ENCODE measurements around the gene TSPEAR. TPM values are rescaled to one million over a fixed set of nuclear protein-coding genes. Genes with fewer than 3 reads are reported as not detected.
A peak's percentile ranks its signal among the peaks of the same experiment; 100 is the strongest.

The TSPEAR gene
- total RNA-seq, 2 experiments from 2014 or later, result not detected

DNA sequence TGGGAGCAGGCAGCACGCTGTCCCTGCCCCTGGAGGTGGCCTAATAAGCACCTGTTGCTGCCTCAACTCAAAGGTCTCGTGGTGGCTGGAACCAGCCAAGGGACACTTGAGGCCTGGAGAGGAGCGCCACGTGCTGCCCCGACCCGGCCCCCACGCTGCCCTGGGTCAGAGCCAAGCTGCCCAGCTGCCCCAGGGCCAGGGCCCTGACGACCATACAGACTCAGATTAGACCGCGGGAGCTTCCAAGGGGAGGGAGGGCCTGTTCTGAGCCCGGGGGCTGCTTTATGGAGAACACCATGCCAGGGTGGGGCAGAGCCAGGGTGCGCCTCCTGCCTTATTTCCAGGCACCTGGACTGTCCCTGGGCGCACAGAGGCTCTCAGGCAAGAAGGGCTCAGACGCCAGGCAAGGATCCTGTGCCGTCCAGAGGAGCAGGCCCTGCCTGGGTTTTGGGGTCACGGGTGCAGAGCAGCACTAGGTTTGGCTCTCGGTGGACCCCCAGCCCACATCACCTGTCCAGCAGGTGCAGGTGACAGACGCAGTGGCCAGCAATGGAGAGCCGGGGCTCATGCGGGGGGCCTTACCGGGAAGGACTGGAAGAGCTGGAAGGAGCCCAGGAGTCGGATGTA lies 190.0 kb downstream of the TSPEAR start:
- H3K36me3 Mint-ChIP-seq, result no peaks in the 10 kb centered on the region
- H3K9me3 Mint-ChIP-seq, result no peaks in the 10 kb centered on the region
- H3K4me1 Mint-ChIP-seq, result no peaks in the 10 kb centered on the region
- no peak overlapping the region for H3K4me3 Mint-ChIP-seq
- H3K27ac Mint-ChIP-seq, result no peak overlapping the region
- no peak for DNase-seq
- no peaks in the 10 kb centered on the region for H3K27me3 Mint-ChIP-seq

DNA sequence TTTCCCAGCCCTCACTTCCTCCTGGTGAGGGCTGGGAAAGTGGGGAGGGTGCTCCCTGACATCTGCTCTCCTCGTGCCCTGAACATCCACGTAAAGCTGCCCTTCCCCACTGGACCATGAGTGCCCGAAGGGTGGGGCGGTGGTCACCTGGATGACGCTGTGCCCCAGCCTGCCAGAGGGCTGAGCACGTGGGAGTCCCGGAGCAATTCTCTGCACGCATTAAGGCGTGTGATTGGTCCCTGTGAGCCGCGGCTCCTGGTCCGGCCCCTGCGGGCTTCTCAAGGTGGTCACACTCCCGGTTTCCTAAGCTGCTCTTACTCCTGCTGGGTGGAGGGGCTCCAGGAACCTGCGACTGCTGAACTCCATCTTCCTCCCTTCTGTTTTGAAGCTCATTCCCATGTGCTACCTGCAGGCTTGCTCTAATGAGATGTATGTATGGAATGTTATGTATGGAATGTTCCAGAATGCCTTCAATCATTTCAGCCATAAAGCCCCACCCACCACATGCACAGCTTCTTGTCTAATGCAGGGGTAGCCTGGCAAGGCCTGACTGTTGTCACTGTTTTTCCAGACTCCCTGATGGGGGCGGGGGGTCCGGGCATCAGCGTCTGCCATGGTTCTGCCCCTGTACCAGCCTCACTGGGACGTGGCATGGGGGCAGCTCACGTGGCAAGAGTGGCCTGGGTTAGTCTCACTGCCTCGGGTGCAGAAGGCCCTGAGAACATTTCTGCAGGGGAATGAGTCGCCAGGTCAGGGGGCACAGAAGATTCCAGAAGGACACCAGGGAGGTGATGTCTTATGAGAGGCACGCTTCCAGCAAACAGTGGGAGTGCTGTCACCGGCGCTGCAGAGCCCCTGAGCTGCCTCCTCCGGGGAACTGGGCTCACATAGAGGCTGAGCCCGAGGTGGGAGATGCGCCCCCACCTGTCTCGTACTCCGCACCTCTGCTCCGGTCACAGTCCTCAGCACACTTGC lies 190.8 kb downstream of the TSPEAR start:
- DNase-seq, result no peak
- no peak overlapping the region for H3K4me3 Mint-ChIP-seq
- no peaks in the 10 kb centered on the region for H3K27me3 Mint-ChIP-seq
- no peaks in the 10 kb centered on the region for H3K4me1 Mint-ChIP-seq
- H3K9me3 Mint-ChIP-seq, result no peaks in the 10 kb centered on the region
- no peaks in the 10 kb centered on the region for H3K36me3 Mint-ChIP-seq
- H3K27ac Mint-ChIP-seq, result no peak overlapping the region

DNA sequence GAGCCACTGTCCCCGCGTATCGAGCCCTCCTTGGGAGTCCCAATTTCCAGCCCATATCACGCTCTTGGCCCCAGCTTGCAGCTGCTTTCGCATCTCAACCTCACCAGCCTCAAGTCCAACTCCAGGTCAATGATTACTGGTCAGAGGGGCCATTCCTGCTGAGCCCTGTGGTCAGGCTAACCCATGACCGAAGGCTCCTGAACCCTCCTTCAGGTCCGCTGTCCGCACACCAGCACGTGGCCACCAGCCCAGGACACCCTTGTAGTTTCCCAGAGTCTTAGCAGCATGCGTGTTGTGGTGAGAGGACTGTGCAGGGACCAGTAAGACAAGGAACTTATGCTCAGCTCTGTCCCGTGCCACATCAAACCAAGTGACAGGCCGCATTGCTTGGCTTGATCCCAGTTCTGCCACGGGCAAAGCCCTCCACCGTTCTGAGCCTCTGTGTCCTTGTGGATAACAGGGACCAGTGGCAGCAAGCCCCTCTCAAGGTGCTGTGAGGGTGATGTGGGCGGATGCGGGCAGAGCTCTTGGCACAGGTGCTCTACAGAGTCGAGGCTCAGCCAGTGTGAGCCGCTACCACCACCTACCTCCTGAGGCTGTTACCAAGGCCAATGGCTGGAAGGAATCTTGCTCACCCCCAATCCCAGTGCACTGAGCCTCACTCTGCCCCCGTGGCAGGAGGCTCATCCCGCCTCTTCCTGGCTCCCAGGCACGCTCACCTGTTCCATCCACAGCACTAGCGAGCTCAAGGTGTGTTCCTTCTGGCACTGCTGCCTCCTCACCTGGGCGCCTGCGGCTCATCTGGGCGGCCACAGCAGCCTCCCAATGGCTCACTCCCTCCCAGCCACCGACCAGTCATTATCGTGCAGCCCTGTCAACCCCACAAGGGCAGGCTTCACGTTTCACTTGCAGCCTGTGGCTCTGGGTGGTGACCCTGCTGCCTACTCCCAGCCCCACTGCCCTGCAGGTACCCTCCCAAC lies 191.7 kb downstream of the TSPEAR start:
- Mint-ChIP-seq H3K27me3 (no peaks in the 10 kb centered on the region), H3K27ac (no peak overlapping the region), H3K4me3 (no peak overlapping the region), H3K36me3 (no peaks in the 10 kb centered on the region), H3K4me1 (no peaks in the 10 kb centered on the region), H3K9me3 (no peaks in the 10 kb centered on the region)
- DNase-seq, result no peak

GRCh38 chr21:44518686-44519085 lies 192.7 kb downstream of the TSPEAR start:
- no peaks in the 10 kb centered on the region for H3K36me3 Mint-ChIP-seq
- no peak for DNase-seq
- no peak overlapping the region for H3K4me3 Mint-ChIP-seq
- H3K27me3 Mint-ChIP-seq, result no peaks in the 10 kb centered on the region
- no peak overlapping the region for H3K27ac Mint-ChIP-seq
- no peaks in the 10 kb centered on the region for H3K9me3 Mint-ChIP-seq
- H3K4me1 Mint-ChIP-seq, result no peaks in the 10 kb centered on the region

DNA sequence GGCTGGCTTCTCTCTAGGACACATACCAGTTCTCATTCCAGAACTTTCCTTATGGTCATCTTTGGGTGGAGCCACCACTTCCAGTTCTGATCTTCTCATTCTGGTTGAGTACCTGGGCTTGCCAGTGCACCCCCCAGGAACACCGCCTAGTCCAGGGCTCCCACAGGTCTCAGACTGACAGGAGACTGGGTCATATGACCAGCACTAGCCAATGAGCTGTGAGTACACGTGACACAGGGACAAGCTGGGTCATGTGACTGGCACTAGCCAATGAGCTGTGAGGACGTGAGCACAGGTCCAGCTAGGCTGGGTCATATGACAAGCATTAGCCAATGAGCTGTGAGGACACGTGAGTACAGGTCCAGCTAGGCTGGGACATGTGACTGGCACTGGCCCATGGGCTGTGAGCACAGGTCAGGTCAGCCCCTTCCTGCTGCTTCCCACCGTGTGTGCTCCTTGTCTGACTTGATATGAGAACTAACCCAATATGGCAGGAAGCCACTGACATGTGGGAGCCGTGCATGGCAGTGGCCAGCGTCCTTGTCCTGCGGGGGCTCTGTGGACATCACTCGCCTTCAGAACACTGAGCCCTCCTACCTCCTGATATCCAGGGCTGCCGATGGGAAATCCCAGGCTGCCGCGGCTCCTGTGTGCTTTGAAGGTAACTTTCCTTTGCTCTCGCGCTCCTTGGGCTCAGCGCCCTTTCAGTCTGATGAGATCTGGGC lies 194.0 kb downstream of the TSPEAR start:
- no peak overlapping the region for H3K4me3 Mint-ChIP-seq
- DNase-seq, result peak; percentile 33
- H3K27me3 Mint-ChIP-seq, result no peaks in the 10 kb centered on the region
- no peaks in the 10 kb centered on the region for H3K4me1 Mint-ChIP-seq
- no peak overlapping the region for H3K27ac Mint-ChIP-seq
- no peaks in the 10 kb centered on the region for H3K36me3 Mint-ChIP-seq
- no peaks in the 10 kb centered on the region for H3K9me3 Mint-ChIP-seq

GRCh38 chr21:44516828-44517174 lies 194.6 kb downstream of the TSPEAR start:
- H3K9me3 Mint-ChIP-seq, result no peaks in the 10 kb centered on the region
- H3K36me3 Mint-ChIP-seq, result no peaks in the 10 kb centered on the region
- H3K4me3 Mint-ChIP-seq, result no peak overlapping the region
- H3K27me3 Mint-ChIP-seq, result no peaks in the 10 kb centered on the region
- no peak for DNase-seq
- H3K4me1 Mint-ChIP-seq, result no peaks in the 10 kb centered on the region
- H3K27ac Mint-ChIP-seq, result no peak overlapping the region

- no peak overlapping the region for H3K4me3 Mint-ChIP-seq
- H3K27ac Mint-ChIP-seq, result no peak overlapping the region
- no peaks in the 10 kb centered on the region for H3K27me3 Mint-ChIP-seq
- H3K36me3 Mint-ChIP-seq, result no peaks in the 10 kb centered on the region
- DNase-seq, result no peak
- H3K9me3 Mint-ChIP-seq, result no peaks in the 10 kb centered on the region
- H3K4me1 Mint-ChIP-seq, result no peaks in the 10 kb centered on the region
Observed at GRCh38 chr21:44516342-44516741, 195.0 kb downstream of the TSPEAR start.

GRCh38 chr21:44515359-44516165 lies 195.8 kb downstream of the TSPEAR start:
- Mint-ChIP-seq H3K9me3 (no peaks in the 10 kb centered on the region), H3K4me1 (no peaks in the 10 kb centered on the region), H3K27me3 (no peaks in the 10 kb centered on the region), H3K27ac (no peak overlapping the region), H3K36me3 (no peaks in the 10 kb centered on the region), H3K4me3 (no peak overlapping the region)
- no peak for DNase-seq

DNA sequence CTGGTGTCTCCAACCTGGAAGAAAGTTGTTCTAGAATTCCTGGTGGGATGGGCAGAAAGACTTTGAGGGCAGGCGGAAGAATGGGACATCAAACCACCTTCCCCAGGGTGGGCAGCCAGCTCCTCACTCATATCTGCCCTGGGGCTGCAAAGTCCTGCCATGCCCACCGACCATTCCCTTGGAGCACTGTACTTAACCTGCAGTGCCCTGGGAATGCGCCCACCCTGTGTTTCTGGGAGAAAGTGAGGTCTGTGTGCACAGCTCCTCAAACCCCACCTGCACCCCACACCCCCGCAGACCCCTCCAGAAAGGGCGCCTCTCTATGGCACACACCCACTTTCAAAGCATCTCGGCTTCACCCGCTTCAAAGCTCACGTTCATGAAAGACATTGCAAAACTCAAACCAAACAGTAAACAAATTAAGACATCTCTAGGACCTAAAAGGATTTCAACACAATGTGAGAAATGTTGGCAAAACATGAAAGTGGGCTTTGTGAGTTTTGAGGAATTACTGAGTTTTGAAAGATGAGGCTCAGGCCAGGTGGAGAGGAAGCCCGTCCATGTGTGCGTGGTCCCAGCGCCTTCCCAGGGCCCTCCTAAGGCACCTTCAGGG lies 196.5 kb downstream of the TSPEAR start:
- no peak overlapping the region for H3K27ac Mint-ChIP-seq
- H3K36me3 Mint-ChIP-seq, result no peaks in the 10 kb centered on the region

GRCh38 chr21:44514218-44514520 lies 197.2 kb downstream of the TSPEAR start:
- Mint-ChIP-seq H3K36me3 (no peaks in the 10 kb centered on the region), H3K9me3 (no peaks in the 10 kb centered on the region), H3K4me1 (no peaks in the 10 kb centered on the region), H3K27me3 (no peaks in the 10 kb centered on the region), H3K4me3 (no peak overlapping the region), H3K27ac (no peak overlapping the region)
- no peak for DNase-seq

More for the DNA sequence above, 196.5 kb downstream of the TSPEAR start:
- H3K4me3 Mint-ChIP-seq, result no peak overlapping the region
- H3K27me3 Mint-ChIP-seq, result no peaks in the 10 kb centered on the region
- H3K4me1 Mint-ChIP-seq, result no peaks in the 10 kb centered on the region
- DNase-seq, result no peak
- no peaks in the 10 kb centered on the region for H3K9me3 Mint-ChIP-seq

GRCh38 chr21:44513389-44514217 lies 197.8 kb downstream of the TSPEAR start:
- no peak for DNase-seq
- no peaks in the 10 kb centered on the region for H3K36me3 Mint-ChIP-seq
- no peak overlapping the region for H3K4me3 Mint-ChIP-seq
- no peaks in the 10 kb centered on the region for H3K27me3 Mint-ChIP-seq
- no peaks in the 10 kb centered on the region for H3K4me1 Mint-ChIP-seq
- H3K9me3 Mint-ChIP-seq, result no peaks in the 10 kb centered on the region
- no peak overlapping the region for H3K27ac Mint-ChIP-seq

- DNase-seq, result no peak
- H3K9me3 Mint-ChIP-seq, result no peaks in the 10 kb centered on the region
- no peaks in the 10 kb centered on the region for H3K27me3 Mint-ChIP-seq
- no peaks in the 10 kb centered on the region for H3K4me1 Mint-ChIP-seq
- H3K27ac Mint-ChIP-seq, result no peak overlapping the region
- H3K36me3 Mint-ChIP-seq, result no peaks in the 10 kb centered on the region
- H3K4me3 Mint-ChIP-seq, result no peak overlapping the region
Observed at GRCh38 chr21:44512496-44513388, 198.6 kb downstream of the TSPEAR start.
